ENCODE measurements around the gene TK1. TPM values are rescaled to one million over a fixed set of nuclear protein-coding genes. Genes with fewer than 3 reads are reported as not detected.

TK1 gene
- total and polyA plus RNA-seq, 9 donors, result 0.35 to 4.9 (median 1.4) TPM

GRCh38 chr17:78170692-78171590, 15.9 kb downstream of the TK1 start:
- intact Hi-C loops (cut with DNase I), result no loop called here
- Histone ChIP-seq H3K4me1 (ENCODE audit: insufficient read depth) (peaks cover 20% of the 10 kb centered on the region), H3K9me3 (no peaks in the 10 kb centered on the region), H3K36me3 (no peaks in the 10 kb centered on the region), H3K4me3 (no peak overlapping the region), H3K27me3 (no peaks in the 10 kb centered on the region), H3K27ac (no peak overlapping the region)
- no peak for TF ChIP-seq CTCF (IDR thresholded peaks at IDR 0.05)
- no peak for TF ChIP-seq EP300 (IDR thresholded peaks at IDR 0.05)
- no peak for TF ChIP-seq POLR2A (IDR thresholded peaks at IDR 0.05)
- WGBS, 3 donors, result 88 to 93% (median 90%) methylated on average over 31 of the region's 31 CpGs
- no peak for DNase-seq

GRCh38 chr17:78168903-78169793, 17.7 kb downstream of the TK1 start:
- no peaks in the 10 kb centered on the region for H3K27me3 ChIP-seq
- intact Hi-C loops (cut with DNase I), result no loop called here
- H3K36me3 ChIP-seq, result no peaks in the 10 kb centered on the region
- TF ChIP-seq EP300 (IDR thresholded peaks at IDR 0.05) (no peak), CTCF (IDR thresholded peaks at IDR 0.05) (no peak), POLR2A (IDR thresholded peaks at IDR 0.05) (no peak)
- peaks cover 18% of the 10 kb centered on the region for H3K4me1 ChIP-seq (ENCODE audit: insufficient read depth)
- peak; percentile 48 to 69 (median 60) for DNase-seq
- H3K4me3 ChIP-seq, result peak overlapping the region; percentile 78
- H3K27ac ChIP-seq, result peak overlapping the region; percentile 91 to 95
- no peaks in the 10 kb centered on the region for H3K9me3 ChIP-seq
- 9 to 15% (median 12%) methylated on average over 20 to 38 of the region's 38 CpGs for WGBS, 3 donors

- Histone ChIP-seq H3K4me3 (peak within 1 kb of the TSS; percentile 78), H3K27ac (peak within 1 kb of the TSS; percentile 91 to 95), H3K27me3 (no peaks in the 10 kb centered on the region), H3K4me1 (ENCODE audit: insufficient read depth) (peaks cover 17% of the 10 kb centered on the region), H3K9me3 (no peaks in the 10 kb centered on the region), H3K36me3 (no peaks in the 10 kb centered on the region)
- peak; percentile 79 for TF ChIP-seq POLR2A (IDR thresholded peaks at IDR 0.05)
- no peak for TF ChIP-seq EP300 (IDR thresholded peaks at IDR 0.05)
- WGBS, 3 donors, result 0 to 1% (median 0%) methylated on average over 38 to 84 of the region's 84 CpGs
- peak; percentile 76 to 84 (median 80) for DNase-seq
- intact Hi-C loops (cut with DNase I), result no loop called here
Measured at GRCh38 chr17:78168242-78168902, 18.5 kb downstream of the TK1 start, which contains the start of gene SYNGR2. TSS of gene SYNGR2 (plus strand) at chr17:78168581. CDS start at chr17:78168617, 36 bp downstream.

DNA sequence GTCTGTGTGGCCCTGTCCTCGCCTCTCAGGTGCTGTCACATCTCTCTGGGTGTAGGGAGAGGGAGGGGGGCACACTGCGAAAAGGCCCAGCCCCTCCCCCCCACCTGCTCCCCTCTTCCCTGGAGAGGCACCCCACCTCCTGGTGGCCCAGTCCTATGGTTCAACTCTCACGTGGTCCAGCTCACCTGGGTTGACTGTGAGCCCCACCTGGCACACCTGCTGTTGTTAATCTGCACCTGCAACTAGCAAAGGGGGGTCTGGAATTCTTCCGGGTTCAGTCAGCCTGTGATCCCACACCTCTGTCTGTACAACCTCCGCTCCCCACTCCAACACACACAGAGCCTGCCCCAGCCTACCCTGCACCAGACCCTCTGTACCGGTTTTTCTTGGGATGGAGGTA, 20.4 kb downstream of the TK1 start:
- H3K4me1 ChIP-seq (ENCODE audit: insufficient read depth), result peaks cover 5% of the 10 kb centered on the region
- no peak overlapping the region for H3K4me3 ChIP-seq
- H3K9me3 ChIP-seq, result no peaks in the 10 kb centered on the region
- no peak for TF ChIP-seq EP300 (IDR thresholded peaks at IDR 0.05)
- intact Hi-C loops (cut with DNase I), result no loop called here
- no peak for DNase-seq
- no peaks in the 10 kb centered on the region for H3K27me3 ChIP-seq
- 62 to 72% (median 66%) methylated on average over 6 of the region's 6 CpGs for WGBS, 3 donors
- no peak overlapping the region for H3K27ac ChIP-seq
- no peaks in the 10 kb centered on the region for H3K36me3 ChIP-seq

Measured in ovary (tissue), 9 donors.